WERI-Rb-1 (cell line): ENCODE results near the gene LBH.
A peak's percentile ranks its signal among the peaks of the same experiment; 100 is the strongest.

Experiments
- DNase-seq: peaks from one replicate; pipeline ENCODE4 v3.0.0-alpha.2; 2020
- H3K27ac ChIP-seq: fragments of 250-450 bp; sonication (Bioruptor Pico); 2 replicates; pipeline ENCODE4 v1.5.1; 2020; ENCODE audit warnings: mild to moderate bottlenecking, moderate library complexity
- H3K27me3 ChIP-seq: fragments of 250-450 bp; sonication (Bioruptor Pico); 2 replicates; pipeline ENCODE4 v1.5.1; 2021; ENCODE audit warnings: mild to moderate bottlenecking, low read depth, moderate library complexity; ENCODE audit not compliant: insufficient read depth, severe bottlenecking
- H3K36me3 ChIP-seq: fragments of 250-450 bp; sonication (Bioruptor Pico); 2 replicates; pipeline ENCODE4 v1.5.1; 2020; ENCODE audit warnings: mild to moderate bottlenecking, moderate library complexity
- H3K4me3 ChIP-seq: 2 replicates; pipeline ENCODE4 v1.5.1; 2011; ENCODE audit warnings: low read depth, mild to moderate bottlenecking, control low read depth, low read length
- H3K9me3 ChIP-seq: fragments of 250-450 bp; sonication (Bioruptor Pico); 2 replicates; pipeline ENCODE4 v1.5.1; 2021; ENCODE audit warnings: mild to moderate bottlenecking, moderate library complexity; ENCODE audit not compliant: severe bottlenecking
- CTCF ChIP-seq: IDR thresholded peaks from 2 replicates; pipeline ENCODE4 v1.5.1; 2011; ENCODE audit warnings: low read depth, mild to moderate bottlenecking, control low read depth, inconsistent platforms, low read length

Gene LBH

GRCh38 chr2:30231212-30231995 lies at the start of gene LBH:
TSS of gene LBH (plus strand) at chr2:30231534. CDS start at chr2:30231739, 205 bp downstream.
- Histone ChIP-seq H3K27me3 (peaks cover 22% of the 10 kb centered on the region), H3K4me3 (peak within 1 kb of the TSS; percentile 62), H3K36me3 (peaks cover 17% of the 10 kb centered on the region), H3K9me3 (peaks cover 2% of the 10 kb centered on the region), H3K27ac (peak within 1 kb of the TSS; percentile 62)
- DNase-seq, result peak; percentile 90
- peak; percentile 2; the same call in 1 of the 2 replicates for TF ChIP-seq CTCF

- peak overlapping the region; percentile 57 for H3K27ac ChIP-seq
- H3K36me3 ChIP-seq, result no peaks in the 10 kb centered on the region
- DNase-seq, result no peak
- TF ChIP-seq CTCF, result no peak
- H3K27me3 ChIP-seq, result no peaks in the 10 kb centered on the region
- no peak overlapping the region for H3K4me3 ChIP-seq
- no peaks in the 10 kb centered on the region for H3K9me3 ChIP-seq
Observed at GRCh38 chr2:30184035-30184434, 47.3 kb upstream of the LBH start.

GRCh38 chr2:30185178-30185577 lies 46.2 kb upstream of the LBH start:
- Histone ChIP-seq H3K36me3 (no peaks in the 10 kb centered on the region), H3K27me3 (no peaks in the 10 kb centered on the region), H3K9me3 (peaks cover 3% of the 10 kb centered on the region), H3K4me3 (peak overlapping the region; percentile 3), H3K27ac (peak overlapping the region; percentile 61)
- DNase-seq, result no peak
- TF ChIP-seq CTCF, result no peak

GRCh38 chr2:30188292-30188691 lies 43.0 kb upstream of the LBH start:
- no peak for DNase-seq
- no peak overlapping the region for H3K27ac ChIP-seq
- no peak for TF ChIP-seq CTCF
- peaks cover 5% of the 10 kb centered on the region for H3K9me3 ChIP-seq
- no peak overlapping the region for H3K4me3 ChIP-seq
- no peaks in the 10 kb centered on the region for H3K27me3 ChIP-seq
- H3K36me3 ChIP-seq, result no peaks in the 10 kb centered on the region

GRCh38 chr2:30190637-30191036 lies 40.7 kb upstream of the LBH start:
- no peak for DNase-seq
- no peak overlapping the region for H3K4me3 ChIP-seq
- no peaks in the 10 kb centered on the region for H3K27me3 ChIP-seq
- no peak for TF ChIP-seq CTCF
- H3K27ac ChIP-seq, result no peak overlapping the region
- peaks cover 5% of the 10 kb centered on the region for H3K9me3 ChIP-seq
- no peaks in the 10 kb centered on the region for H3K36me3 ChIP-seq

- peak; percentile 3 for DNase-seq
- Histone ChIP-seq H3K9me3 (peaks cover 5% of the 10 kb centered on the region), H3K36me3 (no peaks in the 10 kb centered on the region), H3K27ac (no peak overlapping the region), H3K4me3 (no peak overlapping the region), H3K27me3 (no peaks in the 10 kb centered on the region)
- TF ChIP-seq CTCF, result no peak
Observed at GRCh38 chr2:30191107-30191506, 40.2 kb upstream of the LBH start.
